H9 (cell line): ENCODE measurements around the gene CLCN6. TPM values are rescaled to one million over a fixed set of nuclear protein-coding genes. Genes with fewer than 3 reads are reported as not detected.

Experiments
- DNase-seq: peaks from one replicate; pipeline ENCODE4 v3.0.0-alpha.2; 2017
- H2AFZ ChIP-seq: one replicate; pipeline ENCODE4 v1.6.1; 2013; ENCODE audit warnings: mild to moderate bottlenecking, low read length, control low read depth, moderate library complexity
- H2AK5ac ChIP-seq: 2 replicates; pipeline ENCODE4 v1.6.1; 2013; ENCODE audit warnings: low read length, control low read depth, mixed read lengths; ENCODE audit not compliant: insufficient read length
- H2BK120ac ChIP-seq: one replicate; pipeline ENCODE4 v1.6.1; 2013; ENCODE audit warnings: low read depth, mild to moderate bottlenecking, low read length, control low read depth, inconsistent platforms; ENCODE audit not compliant: poor library complexity, severe bottlenecking
- H2BK12ac ChIP-seq: 2 replicates; pipeline ENCODE4 v1.6.1; 2013; ENCODE audit warnings: low read length, control low read depth, mixed read lengths, low read depth; ENCODE audit not compliant: insufficient read length
- H2BK15ac ChIP-seq: 2 replicates; pipeline ENCODE4 v1.6.1; 2013; ENCODE audit warnings: low read depth, low read length, control low read depth
- H2BK20ac ChIP-seq: one replicate; pipeline ENCODE4 v1.6.1; 2013; ENCODE audit warnings: low read depth, mild to moderate bottlenecking, low read length, control low read depth, inconsistent platforms; ENCODE audit not compliant: poor library complexity, severe bottlenecking
- H2BK5ac ChIP-seq: 2 replicates; pipeline ENCODE4 v1.6.1; 2013; ENCODE audit warnings: low read length, control low read depth, mixed read lengths; ENCODE audit not compliant: insufficient read length
- H3K14ac ChIP-seq: 2 replicates; pipeline ENCODE4 v1.6.1; 2013; ENCODE audit warnings: low read length, control low read depth; ENCODE audit not compliant: insufficient read depth
- H3K18ac ChIP-seq: 2 replicates; pipeline ENCODE4 v1.6.1; 2013; ENCODE audit warnings: low read depth, mild to moderate bottlenecking, mixed read lengths, low read length, control low read depth; ENCODE audit not compliant: insufficient read length
- H3K23ac ChIP-seq: 2 replicates; pipeline ENCODE4 v1.6.1; 2013; ENCODE audit warnings: low read length, control low read depth, mixed read lengths, low read depth; ENCODE audit not compliant: insufficient read length
- H3K23me2 ChIP-seq: 2 replicates; pipeline ENCODE4 v1.6.1; 2013; ENCODE audit warnings: low read depth, mild to moderate bottlenecking, mixed read lengths, low read length, control low read depth; ENCODE audit not compliant: insufficient read length, poor library complexity, severe bottlenecking
- H3K27ac ChIP-seq: 2 replicates; pipeline ENCODE4 v1.5.1; 2013; ENCODE audit warnings: low read length, control low read depth, mixed read lengths, low read depth; ENCODE audit not compliant: insufficient read length
- H3K27me3 ChIP-seq: 2 replicates; pipeline ENCODE4 v1.6.1; 2013; ENCODE audit warnings: low read length, control low read depth, inconsistent platforms; ENCODE audit not compliant: insufficient read depth
- H3K4ac ChIP-seq: 2 replicates; pipeline ENCODE4 v1.6.1; 2013; ENCODE audit warnings: low read depth, mild to moderate bottlenecking, control low read depth, inconsistent platforms, low read length, moderate library complexity
- H3K4me1 ChIP-seq: 2 replicates; pipeline ENCODE4 v1.6.1; 2013; ENCODE audit warnings: low read length, control low read depth, inconsistent platforms; ENCODE audit not compliant: insufficient read depth
- H3K4me2 ChIP-seq: 2 replicates; pipeline ENCODE4 v1.6.1; 2013; ENCODE audit warnings: low read length, control low read depth, mixed read lengths; ENCODE audit not compliant: insufficient read length, insufficient read depth
- H3K56ac ChIP-seq: 2 replicates; pipeline ENCODE4 v1.6.1; 2013; ENCODE audit warnings: low read depth, mild to moderate bottlenecking, mixed read lengths, low read length, control low read depth; ENCODE audit not compliant: insufficient read length
- H3K79me1 ChIP-seq: 2 replicates; pipeline ENCODE4 v1.6.1; 2013; ENCODE audit warnings: low read depth, mild to moderate bottlenecking, moderate library complexity, low read length, control low read depth, inconsistent platforms; ENCODE audit not compliant: insufficient read depth, poor library complexity, severe bottlenecking
- H3K79me2 ChIP-seq: 2 replicates; pipeline ENCODE4 v1.6.1; 2013; ENCODE audit warnings: low read length, control low read depth, inconsistent platforms; ENCODE audit not compliant: insufficient read depth
- H3K9ac ChIP-seq: 2 replicates; pipeline ENCODE4 v1.6.1; 2013; ENCODE audit warnings: low read length, control low read depth, mixed read lengths; ENCODE audit not compliant: insufficient read length; ENCODE audit errors: extremely low read depth
- H3K9me3 ChIP-seq: one replicate; pipeline ENCODE4 v1.6.1; 2013; ENCODE audit warnings: low read depth, low read length, inconsistent platforms; ENCODE audit not compliant: control insufficient read depth
- H3T11ph ChIP-seq: one replicate; pipeline ENCODE4 v1.6.1; 2013; ENCODE audit warnings: mild to moderate bottlenecking, low read length, control low read depth, inconsistent platforms
- H4K20me1 ChIP-seq: one replicate; pipeline ENCODE4 v1.6.1; 2013; ENCODE audit not compliant: control insufficient read depth, insufficient read length, insufficient read depth
- H4K5ac ChIP-seq: 2 replicates; pipeline ENCODE4 v1.6.1; 2013; ENCODE audit warnings: low read depth, mild to moderate bottlenecking, mixed read lengths, low read length, control low read depth; ENCODE audit not compliant: insufficient read length
- H4K8ac ChIP-seq: replicated peaks from 2 replicates; pipeline ENCODE4 v1.6.1; 2013; ENCODE audit warnings: low read length, control low read depth, mixed read lengths, low read depth; ENCODE audit not compliant: insufficient read length
- H4K91ac ChIP-seq: 2 replicates; pipeline ENCODE4 v1.6.1; 2013; ENCODE audit warnings: low read depth, mild to moderate bottlenecking, moderate library complexity, mixed read lengths, low read length, control low read depth; ENCODE audit not compliant: insufficient read length
- H3K27ac Mint-ChIP-seq, 3 experiments: 2 replicates in 2 of 3; 3 replicates in 1 of 3; pipeline ENCODE4 v1.8.0; 2020 to 2021; ENCODE audit warnings: mixed read lengths in 3 of 3, mild to moderate bottlenecking in 1 of 3, moderate library complexity in 1 of 3
- H3K27me3 Mint-ChIP-seq: 2 replicates; pipeline ENCODE4 v1.8.0; 2021; ENCODE audit warnings: low read depth, mild to moderate bottlenecking, moderate library complexity, mixed read lengths
- H3K36me3 Mint-ChIP-seq, 3 experiments: 2 replicates in 2 of 3; 3 replicates in 1 of 3; pipeline ENCODE4 v1.8.0; 2020 to 2021; ENCODE audit warnings: low read depth in 3 of 3, mixed read lengths in 3 of 3; ENCODE audit not compliant: insufficient read depth in 1 of 3
- H3K4me1 Mint-ChIP-seq, 2 experiments: 2 replicates each; pipeline ENCODE4 v1.8.0; 2020; ENCODE audit warnings: mixed read lengths in 2 of 2
- H3K4me3 Mint-ChIP-seq, 2 experiments: 2 replicates in 1 of 2; 3 replicates in 1 of 2; pipeline ENCODE4 v1.8.0; 2020 to 2021; ENCODE audit warnings: mild to moderate bottlenecking in 2 of 2, mixed read lengths in 2 of 2, moderate library complexity in 1 of 2
- H3K9me3 Mint-ChIP-seq, 2 experiments: 2 replicates in 1 of 2; 3 replicates in 1 of 2; pipeline ENCODE4 v1.8.0; 2020; ENCODE audit warnings: mild to moderate bottlenecking in 2 of 2, mixed read lengths in 2 of 2, moderate library complexity in 1 of 2
- CTCF ChIP-seq: fragments of 200-600 bp; sonication (generic); conservative IDR thresholded peaks from 3 replicates; pipeline ENCODE4 v1.8.0; 2021; ENCODE audit warnings: antibody characterized with exemption, mild to moderate bottlenecking
- WGBS: extraction: QIAGEN DNeasy Blood & Tissue Kit; methylation state at CpG from one replicate; pipeline ENCODE4 v1.1.7; 2013; ENCODE audit warnings: missing lambda C conversion rate, low lambda C conversion rate, mixed read lengths; ENCODE audit not compliant: insufficient read length; ENCODE audit errors: extremely low coverage; 5-methylcytosine and 5-hydroxymethylcytosine counted together
- total RNA-seq: library from RNA; stranded (reverse); gene quantifications from 2 replicates; pipeline ENCODE4 v1.2.1, GENCODE V29; 2021

CLCN6 gene
- total RNA-seq, 1 experiment from 2014 or later = 20.5 TPM

- Histone ChIP-seq H3K23me2 (no peaks in the 10 kb centered on the region), H3K4me2 (no peak overlapping the region), H3K79me1 (no peaks in the 10 kb centered on the region), H3K79me2 (no peaks in the 10 kb centered on the region), H3K27me3 (no peaks in the 10 kb centered on the region), H2AFZ (no peak overlapping the region), H3K9me3 (no peaks in the 10 kb centered on the region), H4K20me1 (no peaks in the 10 kb centered on the region), H4K5ac (no peak overlapping the region), H2BK12ac (no peak overlapping the region), H3T11ph (no peak overlapping the region), H3K9ac (no peak overlapping the region), H3K56ac (no peak overlapping the region), H2BK15ac (no peak overlapping the region), H2BK120ac (no peak overlapping the region), H2BK5ac (no peak overlapping the region), H2AK5ac (no peak overlapping the region), H4K91ac (no peak overlapping the region), H4K8ac (no peak overlapping the region), H3K14ac (no peak overlapping the region), H3K23ac (no peak overlapping the region), H2BK20ac (no peak overlapping the region), H3K4me1 (peaks cover 6% of the 10 kb centered on the region; the same call in 1 of the 2 replicates), H3K18ac (no peak overlapping the region), H3K4ac (no peak overlapping the region), H3K27ac (no peak overlapping the region)
- Mint-ChIP-seq H3K36me3 (peaks cover 3 to 9% (median 8%) of the 10 kb centered on the region in 3 experiments; a peak in 5 of 7 replicates), H3K27ac (peak overlapping the region in 1 of 3 experiments; percentile 70; a peak in 1 of 7 replicates), H3K9me3 (no peaks in the 10 kb centered on the region), H3K4me1 (peaks cover 25 to 34% of the 10 kb centered on the region in 2 experiments), H3K4me3 (no peak overlapping the region; a peak in 1 of 5 replicates), H3K27me3 (peaks cover 1% of the 10 kb centered on the region; the same call in 1 of the 2 replicates)
- TF ChIP-seq CTCF = no peak
- DNase-seq = no peak
- no CpG with 5 or more reads among the region's 5 CpGs for WGBS
Observed at GRCh38 chr1:11786168-11786567, 19.8 kb upstream of the CLCN6 start.
